NCI-H146 treated with DMSO at 0.1 percent for 48 hours (cell line): ENCODE measurements around the gene CNPY1.

Source experiments
- DNase-seq: peaks from one replicate; lab custom pipeline; 2025; ENCODE audit not compliant: unreplicated experiment; lab: John Stamatoyannopoulos, UW

The CNPY1 gene

GRCh38 chr7:155514296-155514695, 32.1 kb downstream of the CNPY1 start:
- no peak for DNase-seq

GRCh38 chr7:155513543-155514285, 32.6 kb downstream of the CNPY1 start:
- no peak for DNase-seq

- no peak for DNase-seq
Observed at GRCh38 chr7:155512246-155512887, 34.0 kb downstream of the CNPY1 start.

- DNase-seq = no peak
Observed at GRCh38 chr7:155511702-155511996, 34.7 kb downstream of the CNPY1 start.

GRCh38 chr7:155510975-155511701, 35.2 kb downstream of the CNPY1 start:
- DNase-seq = no peak

- DNase-seq = no peak
Observed at GRCh38 chr7:155509725-155510551, 36.4 kb downstream of the CNPY1 start.

GRCh38 chr7:155509359-155509724, 37.0 kb downstream of the CNPY1 start:
- no peak for DNase-seq

GRCh38 chr7:155508376-155509358, 37.7 kb downstream of the CNPY1 start:
- no peak for DNase-seq

- no peak for DNase-seq
Observed at GRCh38 chr7:155507576-155507975, 38.8 kb downstream of the CNPY1 start.

- no peak for DNase-seq
Observed at GRCh38 chr7:155506854-155507337, 39.5 kb downstream of the CNPY1 start.

GRCh38 chr7:155505422-155505793, 41.0 kb downstream of the CNPY1 start:
- no peak for DNase-seq

- no peak for DNase-seq
Observed at GRCh38 chr7:155497149-155497901, 49.0 kb downstream of the CNPY1 start.

- DNase-seq = no peak
Observed at GRCh38 chr7:155496267-155497005, 49.9 kb downstream of the CNPY1 start.

- no peak for DNase-seq
Observed at GRCh38 chr7:155495440-155496248, 50.7 kb downstream of the CNPY1 start.

- no peak for DNase-seq
Observed at GRCh38 chr7:155494551-155494950, 51.8 kb downstream of the CNPY1 start.

GRCh38 chr7:155493744-155494538, 52.4 kb downstream of the CNPY1 start:
- no peak for DNase-seq

GRCh38 chr7:155491812-155492211, 54.5 kb downstream of the CNPY1 start:
- DNase-seq = no peak
